ENCODE measurements around the gene ABRACL. TPM values are rescaled to one million over a fixed set of nuclear protein-coding genes. Genes with fewer than 3 reads are reported as not detected.
"Not testable (repeated sequence)": the region's sequence is repeated elsewhere in the genome, so short reads cannot be mapped to it uniquely, and the experiment has no call there.

Gene ABRACL
- total RNA-seq, 2 donors from 2014 or later: 9.9 to 11.6 TPM

DNA sequence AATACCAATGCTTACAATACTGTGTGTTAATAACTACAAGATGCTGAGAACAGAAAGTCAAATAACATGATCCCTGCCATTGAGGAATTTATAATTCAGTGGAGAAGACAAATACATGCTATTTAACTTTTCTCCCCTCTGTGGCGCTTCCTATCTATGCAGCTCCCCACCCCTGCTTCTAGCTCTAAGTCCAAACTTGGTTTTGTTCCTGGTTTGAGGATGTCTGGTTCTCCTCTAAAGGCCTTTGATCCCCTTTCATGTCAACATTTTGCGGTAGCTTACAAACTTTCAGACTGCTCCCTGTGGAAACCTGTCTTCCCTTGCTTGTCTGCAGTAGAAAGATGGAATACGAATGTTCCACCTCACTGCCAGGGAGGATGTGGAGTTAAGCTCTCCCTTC lies 22.1 kb upstream of the ABRACL start:
- intact Hi-C loops (cut with DNase I): no loop called here
- no peak for DNase-seq
- no peak for ATAC-seq

DNA sequence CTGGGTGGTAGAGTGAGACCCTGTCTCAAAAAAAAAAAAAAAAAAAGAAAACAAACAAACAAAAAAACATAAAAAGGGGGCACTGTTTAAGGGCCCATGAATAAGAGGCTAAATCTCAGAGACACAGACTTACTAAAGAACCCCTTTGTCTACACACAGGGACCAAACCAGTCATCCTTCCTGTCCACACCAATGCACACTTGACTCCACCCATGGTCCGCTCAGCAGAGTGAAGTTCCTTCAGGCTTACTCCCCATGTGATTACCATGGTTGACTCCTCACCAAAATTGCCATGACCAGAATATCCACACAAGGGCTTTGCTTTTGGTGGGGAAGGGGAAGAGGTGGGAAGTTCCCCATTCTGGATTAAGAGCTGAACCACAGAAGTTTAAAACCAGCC lies 21.1 kb upstream of the ABRACL start:
- DNase-seq (no peak), ATAC-seq (no peak)
- intact Hi-C loops (cut with DNase I): no loop called here

DNA sequence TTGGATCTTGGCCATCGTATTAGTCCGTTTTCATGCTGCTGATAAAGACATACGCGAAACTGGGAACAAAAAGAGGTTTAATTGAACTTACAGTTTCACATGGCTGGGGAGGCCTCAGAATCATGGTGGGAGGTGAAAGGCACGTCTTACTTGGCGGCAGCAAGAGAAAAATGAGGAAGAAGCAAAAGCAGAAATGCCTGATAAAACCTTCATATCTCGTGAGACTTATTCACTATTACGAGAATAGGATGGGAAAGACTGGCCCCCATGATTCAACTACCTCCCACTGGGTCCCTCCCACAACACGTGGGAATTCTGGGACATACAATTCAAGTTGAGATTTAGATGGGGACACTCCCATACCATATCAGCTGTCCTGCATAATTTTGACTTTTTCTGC lies 20.4 kb upstream of the ABRACL start:
- DNase-seq (no peak), ATAC-seq (no peak)
- intact Hi-C loops (cut with DNase I): no loop called here

- no peak for ATAC-seq
- no peak for DNase-seq
- intact Hi-C loops (cut with DNase I): no loop called here
Measured at GRCh38 chr6:139010674-139011073, 17.9 kb upstream of the ABRACL start.

- DNase-seq (no peak), ATAC-seq (no peak)
- intact Hi-C loops (cut with DNase I): no loop called here
Measured at GRCh38 chr6:139011980-139012379, 16.6 kb upstream of the ABRACL start.

DNA sequence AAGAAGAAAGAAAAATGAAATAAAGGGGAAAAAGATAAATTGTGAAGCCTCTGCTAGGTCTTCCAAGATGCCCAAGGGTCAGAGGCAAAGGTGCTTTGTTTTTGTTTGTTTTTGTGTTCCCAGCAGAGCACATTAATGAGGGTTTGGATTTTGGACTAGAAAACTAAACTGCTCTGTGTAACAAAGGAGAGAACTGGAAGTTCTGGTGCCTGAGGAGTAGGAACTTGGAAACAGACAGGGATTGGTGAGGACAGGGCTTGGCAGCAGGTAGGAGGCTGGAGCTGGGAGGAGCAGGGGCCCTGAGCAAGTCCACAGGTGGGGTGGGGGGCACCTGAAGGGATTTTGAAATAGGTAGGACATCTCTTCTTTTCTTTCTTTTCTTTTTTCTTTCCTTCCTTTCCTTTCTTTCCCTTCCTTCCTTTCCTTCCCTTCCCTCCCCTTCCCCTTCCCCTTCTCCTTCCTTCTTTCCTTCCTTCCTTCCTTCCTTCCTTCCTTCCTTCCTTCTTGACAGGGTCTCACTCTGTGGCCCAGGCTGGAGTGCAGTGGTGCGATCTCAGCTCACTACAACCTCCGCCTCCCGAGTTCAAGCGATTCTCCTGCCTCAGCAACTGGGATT lies 15.3 kb upstream of the ABRACL start:
- DNase-seq (no peak), ATAC-seq (no peak)
- intact Hi-C loops (cut with DNase I): no loop called here

DNA sequence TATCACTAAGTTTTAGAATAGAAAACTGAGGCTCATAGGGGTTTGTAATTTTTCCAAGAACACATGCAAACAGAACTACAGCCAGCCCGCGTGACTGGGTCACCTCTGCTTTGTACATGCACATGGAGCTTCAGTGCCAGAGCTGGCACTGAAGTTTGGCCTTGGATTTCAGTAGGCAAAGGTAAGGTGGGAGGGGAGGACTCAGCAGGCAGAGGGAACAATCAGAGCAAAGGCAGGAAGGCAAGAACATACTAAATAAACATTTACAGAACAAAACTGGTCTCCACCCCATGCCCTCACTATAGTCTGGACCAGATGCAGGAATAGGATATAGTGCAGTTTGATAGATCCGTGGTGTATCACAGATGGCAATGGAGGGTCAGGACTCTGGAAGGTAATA lies 13.6 kb upstream of the ABRACL start:
- DNase-seq (no peak), ATAC-seq (no peak)
- intact Hi-C loops (cut with DNase I): no loop called here

GRCh38 chr6:139016337-139017213 lies 12.0 kb upstream of the ABRACL start:
- intact Hi-C loops (cut with DNase I): no loop called here
- DNase-seq: no peak
- peak; percentile 27 to 80 for ATAC-seq

GRCh38 chr6:139017227-139017626 lies 11.3 kb upstream of the ABRACL start:
- intact Hi-C loops (cut with DNase I): no loop called here
- DNase-seq (no peak), ATAC-seq (peak; percentile 38 to 68)

DNA sequence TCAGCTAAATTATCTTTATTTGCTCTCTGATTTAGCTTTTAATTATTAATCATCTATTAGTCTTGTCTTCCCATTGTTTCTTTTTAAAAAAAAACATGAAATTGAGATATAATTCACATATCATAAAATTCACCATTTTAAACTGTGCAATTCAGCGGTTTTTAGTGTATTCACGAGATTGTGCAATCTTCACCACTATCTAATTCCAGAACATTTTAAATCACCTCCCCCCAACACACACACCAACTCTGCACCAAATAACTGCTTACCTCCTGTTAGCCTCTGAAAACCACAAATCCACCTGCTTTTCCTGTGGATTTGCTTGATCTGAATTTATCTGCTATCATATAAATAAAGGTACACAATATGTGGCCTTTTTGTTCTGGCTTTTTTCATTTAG lies 8.8 kb upstream of the ABRACL start:
- intact Hi-C loops (cut with DNase I): no loop called here
- ATAC-seq: no peak

GRCh38 chr6:139020689-139021088 lies 7.9 kb upstream of the ABRACL start:
- intact Hi-C loops (cut with DNase I): no loop called here
- ATAC-seq (no peak), DNase-seq (no peak)

More for the DNA sequence above, 8.8 kb upstream of the ABRACL start:
- DNase-seq: no peak

DNA sequence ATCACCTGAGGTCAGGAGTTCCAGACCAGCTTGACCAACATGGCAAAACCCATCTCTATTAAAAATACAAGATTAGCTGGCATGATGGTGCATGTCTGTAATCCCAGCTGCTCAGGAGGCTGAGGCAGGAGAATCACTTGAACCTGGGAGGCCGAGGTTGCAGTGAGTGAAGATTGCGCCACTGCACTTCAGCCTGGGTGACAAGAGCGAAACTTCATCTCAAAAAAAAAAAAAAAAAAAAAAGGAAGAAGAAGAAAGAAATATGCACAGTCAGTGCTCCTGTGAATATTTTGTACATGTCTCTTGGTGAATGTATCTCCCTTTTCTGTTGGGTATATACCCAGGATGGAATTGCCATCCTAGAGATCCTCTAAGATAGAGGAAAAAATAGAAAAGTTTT lies 3.1 kb upstream of the ABRACL start:
- intact Hi-C loops (cut with DNase I); ATAC-seq; DNase-seq: not testable (repeated sequence)

- ATAC-seq (peak in 1 of 2 donors; percentile 11), DNase-seq (no peak)
- intact Hi-C loops (cut with DNase I): no loop called here
Measured at GRCh38 chr6:139027620-139028182, 844 bp upstream of the ABRACL start.

GRCh38 chr6:139028215-139028657 lies 309 bp upstream of the ABRACL start:
- no peak for ATAC-seq
- DNase-seq: no peak
- intact Hi-C loops (cut with DNase I): no loop called here

GRCh38 chr6:139029470-139030227 lies 1.1 kb downstream of the ABRACL start:
- peak; percentile 77 to 80 for ATAC-seq
- intact Hi-C loops (cut with DNase I): no loop called here
- peak; percentile 70 for DNase-seq

- DNase-seq (no peak), ATAC-seq (no peak)
- intact Hi-C loops (cut with DNase I): no loop called here
Measured at GRCh38 chr6:139030228-139030963, 1.9 kb downstream of the ABRACL start.

- ATAC-seq: peak in 1 of 2 donors; percentile 87
- intact Hi-C loops (cut with DNase I): no loop called here
- no peak for DNase-seq
Measured at GRCh38 chr6:139037490-139037889, 8.9 kb downstream of the ABRACL start.

- no peak for DNase-seq
- intact Hi-C loops (cut with DNase I): no loop called here
- no peak for ATAC-seq
Measured at GRCh38 chr6:139044250-139044649, 15.7 kb downstream of the ABRACL start.

GRCh38 chr6:139047677-139048076 lies 19.1 kb downstream of the ABRACL start:
- ATAC-seq (no peak), DNase-seq (no peak)
- intact Hi-C loops (cut with DNase I): no loop called here
